Measurements from ENCODE around the gene ZSCAN23. TPM values are rescaled to one million over a fixed set of nuclear protein-coding genes. Genes with fewer than 3 reads are reported as not detected.

ZSCAN23 gene
- total and polyA plus RNA-seq, 2 of the 8 experiments (the other 6 are each of a cell fraction or from before 2014, with no cell fraction given): 0.74 to 5.3 TPM

- no peak for TF ChIP-seq SP1 (IDR thresholded peaks at IDR 0.05; ENCODE audit: low read depth, low read length)
- no peak for TF ChIP-seq SIX5 (IDR thresholded peaks at IDR 0.05; ENCODE audit: low read depth, low read length)
- TF ChIP-seq SP4 (IDR thresholded peaks at IDR 0.05; ENCODE audit: low read length): no peak
These were observed 17.2 kb downstream of the ZSCAN23 start (continued) for GRCh38 chr6:28425944-28426541.

Data from H1 (cell line).